WERI-Rb-1 (cell line): Measurements from ENCODE around the gene PRRC2B.
"Not testable (repeated sequence)": the region's sequence is repeated elsewhere in the genome, so short reads cannot be mapped to it uniquely, and the experiment has no call there.

Experiments
- DNase-seq: peaks from one replicate; pipeline ENCODE4 v3.0.0-alpha.2; 2020
- H3K27ac ChIP-seq: fragments of 250-450 bp; sonication (Bioruptor Pico); 2 replicates; pipeline ENCODE4 v1.5.1; 2020; ENCODE audit warnings: mild to moderate bottlenecking, moderate library complexity
- H3K27me3 ChIP-seq: fragments of 250-450 bp; sonication (Bioruptor Pico); 2 replicates; pipeline ENCODE4 v1.5.1; 2021; ENCODE audit warnings: mild to moderate bottlenecking, low read depth, moderate library complexity; ENCODE audit not compliant: insufficient read depth, severe bottlenecking
- H3K36me3 ChIP-seq: fragments of 250-450 bp; sonication (Bioruptor Pico); 2 replicates; pipeline ENCODE4 v1.5.1; 2020; ENCODE audit warnings: mild to moderate bottlenecking, moderate library complexity
- H3K4me3 ChIP-seq: 2 replicates; pipeline ENCODE4 v1.5.1; 2011; ENCODE audit warnings: low read depth, mild to moderate bottlenecking, control low read depth, low read length
- H3K9me3 ChIP-seq: fragments of 250-450 bp; sonication (Bioruptor Pico); 2 replicates; pipeline ENCODE4 v1.5.1; 2021; ENCODE audit warnings: mild to moderate bottlenecking, moderate library complexity; ENCODE audit not compliant: severe bottlenecking
- CTCF ChIP-seq: IDR thresholded peaks from 2 replicates; pipeline ENCODE4 v1.5.1; 2011; ENCODE audit warnings: low read depth, mild to moderate bottlenecking, control low read depth, inconsistent platforms, low read length

PRRC2B gene

GRCh38 chr9:131511880-131512279, 118.0 kb downstream of the PRRC2B start:
- Histone ChIP-seq H3K27me3 (no peaks in the 10 kb centered on the region), H3K4me3 (no peak overlapping the region), H3K36me3 (peaks cover 86% of the 10 kb centered on the region), H3K9me3 (no peaks in the 10 kb centered on the region), H3K27ac (no peak overlapping the region)
- no peak for TF ChIP-seq CTCF
- DNase-seq: no peak

GRCh38 chr9:131513177-131513576, 119.3 kb downstream of the PRRC2B start:
- no peaks in the 10 kb centered on the region for H3K9me3 ChIP-seq
- no peaks in the 10 kb centered on the region for H3K27me3 ChIP-seq
- no peak for TF ChIP-seq CTCF
- H3K36me3 ChIP-seq: peaks cover 89% of the 10 kb centered on the region
- DNase-seq: no peak
- H3K27ac ChIP-seq: no peak overlapping the region
- no peak overlapping the region for H3K4me3 ChIP-seq

GRCh38 chr9:131515559-131516031, 121.7 kb downstream of the PRRC2B start:
- DNase-seq, H3K27me3 ChIP-seq, H3K4me3 ChIP-seq, H3K27ac ChIP-seq, H3K9me3 ChIP-seq: not testable (repeated sequence)
- peaks cover 92% of the 10 kb centered on the region for H3K36me3 ChIP-seq

- Histone ChIP-seq H3K9me3 (no peaks in the 10 kb centered on the region), H3K36me3 (peaks cover 92% of the 10 kb centered on the region), H3K4me3 (no peak overlapping the region), H3K27me3 (no peaks in the 10 kb centered on the region), H3K27ac (no peak overlapping the region)
- TF ChIP-seq CTCF: no peak
- no peak for DNase-seq
Observed at GRCh38 chr9:131516100-131516499, 122.2 kb downstream of the PRRC2B start.

GRCh38 chr9:131516930-131517329, 123.0 kb downstream of the PRRC2B start:
- Histone ChIP-seq H3K36me3 (peaks cover 92% of the 10 kb centered on the region), H3K27me3 (no peaks in the 10 kb centered on the region), H3K9me3 (no peaks in the 10 kb centered on the region), H3K27ac (no peak overlapping the region), H3K4me3 (no peak overlapping the region)
- no peak for DNase-seq
- TF ChIP-seq CTCF: no peak

GRCh38 chr9:131517761-131518190, 123.9 kb downstream of the PRRC2B start:
- H3K27me3 ChIP-seq: no peaks in the 10 kb centered on the region
- peaks cover 92% of the 10 kb centered on the region for H3K36me3 ChIP-seq
- H3K4me3 ChIP-seq: no peak overlapping the region
- DNase-seq: no peak
- H3K27ac ChIP-seq: no peak overlapping the region
- no peaks in the 10 kb centered on the region for H3K9me3 ChIP-seq
- TF ChIP-seq CTCF: no peak
